ENCODE results near the gene GPR156.

DNA sequence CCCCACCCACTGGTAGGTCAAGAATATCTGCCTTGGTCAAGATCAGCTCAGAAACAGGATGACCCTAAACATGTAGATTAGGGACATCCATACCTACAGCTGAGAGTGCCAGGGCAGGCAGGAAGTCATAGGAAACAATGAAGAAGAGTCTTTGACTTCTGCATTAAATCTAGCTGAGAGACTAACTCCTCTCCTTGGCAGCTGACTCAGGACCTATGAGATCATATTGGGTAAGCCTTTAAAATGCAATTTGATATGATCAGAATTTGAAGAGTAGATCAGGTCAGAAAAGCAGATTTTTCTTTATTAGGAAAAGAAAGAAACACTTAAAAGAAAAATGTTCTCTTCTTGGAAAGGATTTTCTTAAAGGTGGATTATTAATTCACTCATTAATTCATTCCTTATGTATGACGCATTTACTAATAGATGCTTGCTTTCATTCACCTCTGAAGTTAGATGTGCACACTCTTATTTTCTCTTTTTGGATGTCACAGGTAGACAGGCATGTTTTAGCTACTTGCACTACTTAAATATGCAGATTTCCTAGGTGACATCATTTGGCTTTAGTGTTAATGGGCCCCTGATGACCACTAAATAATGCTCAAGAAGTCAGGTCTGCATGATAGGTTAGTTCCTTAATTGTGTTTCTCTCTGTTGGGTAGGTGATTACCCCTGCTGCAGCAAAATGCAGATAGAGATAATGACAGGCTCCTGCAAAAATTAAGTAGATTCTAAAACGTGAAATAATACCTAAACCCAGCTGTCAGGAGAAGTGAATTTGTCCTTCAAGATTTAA, 155.1 kb downstream of the GPR156 start:
- TF ChIP-seq, protein P1, sequence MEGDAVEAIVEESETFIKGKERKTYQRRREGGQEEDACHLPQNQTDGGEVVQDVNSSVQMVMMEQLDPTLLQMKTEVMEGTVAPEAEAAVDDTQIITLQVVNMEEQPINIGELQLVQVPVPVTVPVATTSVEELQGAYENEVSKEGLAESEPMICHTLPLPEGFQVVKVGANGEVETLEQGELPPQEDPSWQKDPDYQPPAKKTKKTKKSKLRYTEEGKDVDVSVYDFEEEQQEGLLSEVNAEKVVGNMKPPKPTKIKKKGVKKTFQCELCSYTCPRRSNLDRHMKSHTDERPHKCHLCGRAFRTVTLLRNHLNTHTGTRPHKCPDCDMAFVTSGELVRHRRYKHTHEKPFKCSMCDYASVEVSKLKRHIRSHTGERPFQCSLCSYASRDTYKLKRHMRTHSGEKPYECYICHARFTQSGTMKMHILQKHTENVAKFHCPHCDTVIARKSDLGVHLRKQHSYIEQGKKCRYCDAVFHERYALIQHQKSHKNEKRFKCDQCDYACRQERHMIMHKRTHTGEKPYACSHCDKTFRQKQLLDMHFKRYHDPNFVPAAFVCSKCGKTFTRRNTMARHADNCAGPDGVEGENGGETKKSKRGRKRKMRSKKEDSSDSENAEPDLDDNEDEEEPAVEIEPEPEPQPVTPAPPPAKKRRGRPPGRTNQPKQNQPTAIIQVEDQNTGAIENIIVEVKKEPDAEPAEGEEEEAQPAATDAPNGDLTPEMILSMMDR (IDR thresholded peaks at IDR 0.05; ENCODE audit: insufficient read depth, low read length, poor library complexity, severe bottlenecking): no peak
- TF ChIP-seq EZH2phosphoT487 (conservative IDR thresholded peaks at IDR 0.05; ENCODE audit: low read length): no peak
